Stimulated activated CD8-positive, alpha-beta memory T cell treated with anti-CD3 and anti-CD28 coated beads, Interleukin-2, amount 100 ng/mL, for 48 hours (primary cell): Measurements from ENCODE around the gene RYK.
"Not testable (repeated sequence)": the region's sequence is repeated elsewhere in the genome, so short reads cannot be mapped to it uniquely, and the experiment has no call there.

Experiments used
- DNase-seq, 2 donors: peaks; one replicate each; pipeline ENCODE4 v3.0.0-alpha.2; 2020; ENCODE audit warnings: low read depth in 2 of 2

The RYK gene

DNA sequence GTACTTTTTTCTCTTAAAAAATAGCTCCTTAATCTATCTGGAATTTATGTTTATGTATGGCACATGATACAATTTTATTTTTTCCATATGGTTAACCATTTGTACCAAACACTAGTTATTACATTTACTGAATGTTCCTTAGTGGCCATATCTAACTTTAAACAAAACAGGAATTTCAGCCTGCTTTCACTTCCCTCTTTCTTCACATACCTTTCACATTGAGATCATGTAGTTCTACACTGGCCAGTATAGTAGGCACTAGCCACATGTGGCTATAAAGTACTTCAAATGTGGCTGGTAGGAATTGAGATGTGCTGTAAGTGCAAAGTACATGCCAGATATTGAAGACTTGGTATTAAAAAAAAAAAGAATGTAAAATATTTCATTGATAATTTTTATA is 4.7 kb upstream of the RYK start:
- DNase-seq, result no peak

DNA sequence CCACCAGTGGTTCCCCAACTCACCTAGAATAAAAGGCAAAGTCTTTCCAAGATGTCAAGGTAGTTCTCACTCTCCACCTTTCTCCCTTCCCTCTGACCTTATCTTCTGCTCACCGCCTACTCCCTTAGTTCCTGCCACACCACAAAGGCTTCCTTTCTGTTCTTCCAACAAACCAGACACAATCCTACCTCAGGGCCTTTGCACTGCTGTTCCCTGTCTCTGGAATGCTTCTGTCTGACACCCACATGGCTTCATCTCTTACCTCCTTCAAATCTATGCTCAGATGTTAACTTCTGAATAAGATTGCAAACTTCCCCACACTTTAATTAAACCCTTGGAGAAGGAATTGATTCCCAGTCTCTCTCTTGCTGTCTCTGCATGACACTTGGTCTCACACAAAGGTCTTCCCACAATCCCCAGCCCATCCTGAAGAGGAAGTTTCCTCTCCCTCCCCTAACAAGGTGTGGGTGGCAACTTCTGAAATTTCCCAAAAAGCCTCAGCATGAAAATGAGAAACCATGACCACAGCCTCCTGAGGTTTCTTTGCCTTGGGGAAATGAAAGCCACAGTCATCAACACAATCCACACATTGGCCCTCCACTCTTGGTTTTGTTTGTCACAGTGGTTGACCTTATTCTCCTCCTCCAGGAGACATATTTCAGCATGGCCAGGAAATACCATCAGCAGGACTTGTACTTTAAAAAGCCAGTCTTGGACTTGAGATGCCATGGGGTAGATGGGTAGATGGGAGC is 3.0 kb upstream of the RYK start:
- no peak for DNase-seq

GRCh38 chr3:134252766-134253165 is 2.1 kb upstream of the RYK start:
- no peak for DNase-seq

- no peak for DNase-seq
Measured at GRCh38 chr3:134251731-134252391, 1.2 kb upstream of the RYK start.

DNA sequence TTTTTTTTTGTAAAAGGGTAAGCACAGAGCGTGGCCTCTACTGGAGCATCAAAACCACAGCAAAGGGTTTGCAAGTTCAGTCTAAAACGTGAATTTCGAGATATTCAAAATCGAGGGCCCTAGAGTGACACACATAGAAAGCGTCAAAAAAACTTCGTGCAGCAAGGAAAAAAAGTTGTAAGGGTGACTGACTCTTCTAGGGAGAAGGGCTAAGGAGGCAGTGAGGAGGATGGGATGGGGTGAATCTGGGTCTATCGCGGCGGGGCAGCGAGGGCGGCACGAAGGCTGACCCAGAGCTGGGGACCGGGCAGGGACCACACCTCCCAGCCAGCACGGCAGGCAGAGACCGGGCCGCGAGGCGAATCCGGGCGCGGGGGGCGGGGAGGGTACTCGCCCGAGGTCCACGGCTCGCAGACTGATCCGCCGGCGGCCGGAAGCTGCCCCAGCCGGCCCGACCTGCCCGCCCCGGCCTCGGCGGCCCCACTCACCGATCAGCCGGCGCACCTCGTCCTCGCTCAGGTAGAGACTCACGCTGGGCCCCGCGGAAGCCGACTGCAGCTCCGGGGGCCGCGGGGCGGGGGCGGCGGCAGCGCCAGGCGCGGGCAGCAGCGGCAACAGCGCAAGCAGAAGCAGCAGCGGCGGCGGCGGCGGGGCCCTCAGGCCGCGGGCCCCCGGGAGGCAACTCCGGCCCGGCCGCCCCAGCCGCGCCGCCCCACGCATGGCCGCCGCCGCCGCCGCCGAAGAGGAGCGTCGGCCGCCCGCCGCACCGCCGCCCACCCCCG is 533 bp downstream of the RYK start:
- peak; percentile 37 to 38 for DNase-seq

DNA sequence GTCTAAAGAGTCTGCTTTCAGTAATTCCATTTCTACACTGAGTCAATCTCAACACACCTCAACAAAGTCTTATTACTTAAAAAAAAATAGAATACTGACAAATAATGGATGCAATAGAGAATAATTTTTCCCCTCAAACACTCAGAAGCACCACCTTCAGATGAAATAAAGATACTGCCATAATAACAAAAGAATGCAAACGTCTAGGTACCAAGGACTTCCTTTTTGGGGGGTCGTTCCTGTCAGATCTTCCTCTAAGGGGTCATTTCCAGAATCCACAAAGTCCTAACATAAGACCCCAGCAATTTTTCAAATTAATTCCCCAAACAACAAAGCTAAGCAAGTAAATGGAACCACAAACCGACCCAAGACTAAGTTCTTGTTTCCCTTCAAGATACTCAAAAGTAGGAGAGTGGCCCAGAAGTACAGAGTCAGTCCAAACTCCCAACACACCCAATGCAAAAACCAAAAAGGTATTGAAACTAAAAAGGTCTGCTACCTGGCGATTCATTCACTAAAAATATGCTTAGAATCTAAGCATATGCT is 1.3 kb downstream of the RYK start:
- DNase-seq, result no peak

DNA sequence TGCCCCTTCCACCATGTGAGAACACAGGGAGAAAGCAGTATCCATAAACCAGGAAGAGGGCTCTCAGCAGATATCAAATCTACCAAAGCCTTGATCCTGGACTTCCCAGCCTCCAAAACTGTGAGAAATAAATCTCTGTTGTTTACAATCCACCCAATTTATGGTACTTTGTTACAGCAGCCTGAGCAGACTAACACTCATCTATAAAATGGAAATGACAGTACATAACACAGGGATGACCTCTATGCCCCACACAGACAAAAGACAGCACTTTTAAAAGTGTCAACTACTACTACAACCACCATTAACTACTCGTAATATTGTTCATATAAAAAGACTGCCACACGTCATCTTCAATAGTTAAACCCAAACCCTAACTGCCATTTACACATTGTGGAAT is 5.7 kb downstream of the RYK start:
- no peak for DNase-seq

- DNase-seq, result no peak
Measured at GRCh38 chr3:134242649-134243617, 7.7 kb downstream of the RYK start.

GRCh38 chr3:134239538-134239937 is 11.1 kb downstream of the RYK start:
- no peak for DNase-seq

- no peak for DNase-seq
Measured at GRCh38 chr3:134237454-134238145, 13.1 kb downstream of the RYK start.

DNA sequence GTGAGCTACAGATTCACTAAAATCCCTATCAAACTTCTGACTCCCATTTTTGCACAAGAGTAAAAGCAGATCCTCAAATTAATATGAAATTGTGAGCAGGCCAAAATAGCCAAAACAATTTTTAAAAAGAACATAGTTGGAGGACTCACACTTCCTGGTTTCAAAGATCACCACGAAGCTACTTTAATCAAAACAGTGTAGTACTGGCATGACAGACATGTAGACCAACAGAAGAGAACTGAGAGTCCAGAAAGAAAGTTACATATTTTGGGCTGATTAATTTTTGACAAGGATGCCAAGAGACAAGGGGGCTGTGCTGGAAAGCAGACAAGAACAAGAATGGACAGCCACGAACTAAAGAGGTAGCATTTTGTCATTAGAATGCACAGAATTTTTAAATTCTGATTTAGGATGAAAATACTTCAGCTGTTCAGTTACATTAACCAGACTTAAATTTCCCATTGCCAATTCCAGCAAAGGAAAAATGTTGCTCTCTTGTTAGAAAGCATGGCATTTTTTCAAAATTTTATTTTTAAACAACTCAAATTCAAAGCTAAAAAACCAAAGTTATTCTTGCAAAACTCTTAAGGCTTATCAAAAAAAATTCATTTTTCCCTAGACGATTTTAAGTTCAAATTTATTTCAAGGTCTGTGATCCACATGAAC is 14.0 kb downstream of the RYK start:
- no peak for DNase-seq

- DNase-seq, result no peak
Measured at GRCh38 chr3:134235577-134236076, 15.0 kb downstream of the RYK start.

DNA sequence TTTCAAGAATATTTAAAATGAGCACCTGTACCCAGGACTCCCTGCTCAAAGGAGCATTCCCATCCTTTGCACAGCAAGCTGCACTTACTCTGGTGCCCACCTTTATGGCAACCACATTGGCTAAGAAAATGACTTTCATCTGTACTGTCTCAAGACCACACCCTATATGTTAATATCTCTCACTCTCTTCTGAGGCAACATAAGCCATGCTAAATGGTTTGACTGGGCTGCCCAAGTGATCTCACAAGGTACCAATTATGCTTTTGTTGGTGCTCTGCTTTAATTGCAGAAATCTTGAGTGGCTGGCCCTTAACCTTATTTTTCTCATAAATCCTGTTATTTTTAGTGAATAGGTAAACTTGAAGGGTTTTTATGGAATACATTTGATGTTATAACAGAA is 17.7 kb downstream of the RYK start:
- DNase-seq, result no peak

GRCh38 chr3:134232151-134232550 is 18.5 kb downstream of the RYK start:
- DNase-seq, result no peak

DNA sequence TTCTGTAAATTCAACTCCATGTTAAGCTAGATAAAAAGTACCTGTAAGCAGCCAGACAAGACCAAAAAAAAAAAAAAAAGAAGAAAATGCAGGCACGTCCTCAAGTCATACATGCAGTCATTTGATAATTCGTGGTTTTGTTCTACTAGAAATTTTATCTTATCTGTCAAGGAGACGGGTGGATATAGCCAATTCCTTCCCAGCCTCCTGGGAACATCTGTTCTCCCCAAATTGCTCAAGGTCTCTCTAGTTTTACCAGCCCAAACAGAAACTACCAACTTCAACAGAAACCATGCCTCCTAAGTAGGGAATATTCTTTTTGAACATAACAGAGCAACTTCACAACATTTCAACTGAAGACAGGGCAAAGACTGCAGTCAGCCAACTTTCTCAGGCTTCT is 19.5 kb downstream of the RYK start:
- DNase-seq, result no peak

GRCh38 chr3:134229038-134229437 is 21.6 kb downstream of the RYK start:
- DNase-seq, result no peak

DNA sequence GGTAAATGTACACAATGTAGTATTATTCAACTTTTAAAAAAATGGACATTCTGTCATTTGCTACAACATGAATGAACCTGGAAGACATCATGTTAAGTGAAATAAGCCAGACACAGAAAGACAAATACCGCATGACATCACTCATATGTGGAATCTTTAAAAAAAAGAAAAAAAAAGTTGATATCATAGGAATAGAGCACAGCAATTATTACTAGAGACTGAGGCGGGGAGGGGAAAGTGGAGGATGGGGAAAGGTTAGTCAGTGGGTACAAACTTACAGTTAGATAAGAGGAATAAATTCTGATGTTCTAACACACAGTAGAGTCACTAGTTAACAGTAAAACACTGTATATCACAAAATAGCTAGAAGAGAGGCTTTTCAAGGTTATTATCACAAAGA is 22.2 kb downstream of the RYK start:
- DNase-seq, result no peak

GRCh38 chr3:134228035-134228434 is 22.6 kb downstream of the RYK start:
- DNase-seq, result no peak

GRCh38 chr3:134224796-134225156 is 25.9 kb downstream of the RYK start:
- DNase-seq, result not testable (repeated sequence)

DNA sequence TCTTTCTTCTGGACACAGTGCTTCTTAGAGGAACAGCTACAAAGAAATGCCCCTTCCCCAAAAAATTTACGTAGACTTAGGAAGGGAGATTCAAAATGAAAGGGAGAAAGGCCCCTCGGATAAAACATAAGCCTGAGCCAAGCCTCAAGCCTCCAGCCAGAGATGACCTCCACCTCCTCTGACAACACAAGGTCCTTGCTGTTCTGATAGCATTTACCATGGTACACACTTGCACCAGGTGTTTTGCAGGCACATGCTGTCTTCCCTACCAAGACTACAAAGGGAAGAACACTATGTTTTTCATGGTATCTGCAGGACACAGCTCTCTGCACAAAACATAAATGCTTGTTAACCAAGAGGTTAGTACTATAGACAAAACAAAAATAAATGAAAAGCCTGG is 27.8 kb downstream of the RYK start:
- no peak for DNase-seq
